Measurements from ENCODE around the gene GPR34.

The GPR34 gene

GRCh38 chrX:41693024-41693423, 4.3 kb downstream of the GPR34 start:
- H3K27ac ChIP-seq = no peak overlapping the region
- TF ChIP-seq ZFX (IDR thresholded peaks at IDR 0.05; ENCODE audit: borderline replicate concordance) = no peak
- TF ChIP-seq CTCF (IDR thresholded peaks at IDR 0.05) = no peak

DNA sequence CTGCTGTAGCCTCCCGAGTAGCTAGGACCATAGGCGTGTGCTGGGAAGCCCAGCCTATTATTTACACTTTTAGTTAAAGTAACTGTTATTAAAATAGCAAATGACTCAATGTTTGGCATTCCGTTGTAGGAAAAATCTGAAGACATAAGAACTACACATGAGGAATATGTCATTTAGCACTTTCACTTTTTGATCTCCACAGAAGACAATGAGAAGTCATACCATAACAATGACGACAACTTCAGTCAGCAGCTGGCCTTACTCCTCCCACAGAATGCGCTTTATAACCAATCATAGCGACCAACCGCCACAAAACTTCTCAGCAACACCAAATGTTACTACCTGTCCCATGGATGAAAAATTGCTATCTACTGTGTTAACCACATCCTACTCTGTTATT, 6.7 kb downstream of the GPR34 start:
- no peak for TF ChIP-seq CTCF (IDR thresholded peaks at IDR 0.05)
- no peak for TF ChIP-seq ZFX (IDR thresholded peaks at IDR 0.05; ENCODE audit: borderline replicate concordance)
- H3K27ac ChIP-seq = no peak overlapping the region

GRCh38 chrX:41703574-41704029, 14.8 kb downstream of the GPR34 start:
- TF ChIP-seq CTCF (IDR thresholded peaks at IDR 0.05) (no peak), ZFX (IDR thresholded peaks at IDR 0.05; ENCODE audit: borderline replicate concordance) (no peak)
- no peak overlapping the region for H3K27ac ChIP-seq

GRCh38 chrX:41705042-41705441, 16.3 kb downstream of the GPR34 start:
- H3K27ac ChIP-seq = no peak overlapping the region

DNA sequence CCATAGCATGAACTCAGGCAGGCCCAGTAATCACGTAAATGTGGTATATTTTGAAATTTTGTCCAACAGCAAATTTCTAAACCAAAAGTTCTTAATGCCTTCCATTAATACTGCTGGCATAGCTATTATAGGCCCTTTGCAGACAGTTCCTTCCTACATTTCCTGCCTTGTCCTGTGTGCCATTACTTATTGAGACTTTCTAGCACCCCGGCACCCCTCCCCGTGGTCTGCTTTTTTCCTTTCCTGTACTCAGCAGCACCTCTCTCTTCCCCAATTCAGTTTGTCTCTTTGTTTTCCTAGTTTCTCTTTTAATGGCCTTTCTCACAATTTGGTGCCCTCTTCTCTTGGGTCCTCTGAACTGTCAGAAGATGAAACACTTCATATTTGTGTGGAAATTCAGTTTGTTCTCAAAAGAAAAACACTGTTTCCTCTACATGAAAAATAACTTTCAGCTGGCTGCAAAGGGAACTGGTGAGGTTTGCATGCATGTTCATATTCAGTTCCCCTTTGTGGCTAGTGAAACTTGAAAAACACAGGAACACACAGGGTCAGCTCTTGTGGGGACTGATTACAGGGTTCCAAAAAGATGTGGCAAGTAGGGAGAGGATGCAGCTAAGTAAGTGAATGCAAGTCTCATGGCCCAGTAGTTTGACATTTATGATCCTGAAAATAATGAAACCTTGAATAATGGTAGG, 17.1 kb downstream of the GPR34 start:
- TF ChIP-seq ZFX (IDR thresholded peaks at IDR 0.05; ENCODE audit: borderline replicate concordance) (no peak), CTCF (IDR thresholded peaks at IDR 0.05) (no peak)
- no peak overlapping the region for H3K27ac ChIP-seq

More at GRCh38 chrX:41705042-41705441, 16.3 kb downstream of the GPR34 start:
- TF ChIP-seq CTCF (IDR thresholded peaks at IDR 0.05) = no peak
- TF ChIP-seq ZFX (IDR thresholded peaks at IDR 0.05; ENCODE audit: borderline replicate concordance) = no peak

GRCh38 chrX:41707218-41707617, 18.4 kb downstream of the GPR34 start:
- H3K27ac ChIP-seq = no peak overlapping the region
- TF ChIP-seq CTCF (IDR thresholded peaks at IDR 0.05) (no peak), ZFX (IDR thresholded peaks at IDR 0.05; ENCODE audit: borderline replicate concordance) (no peak)

GRCh38 chrX:41708486-41708885, 19.7 kb downstream of the GPR34 start:
- no peak overlapping the region for H3K27ac ChIP-seq
- TF ChIP-seq CTCF (IDR thresholded peaks at IDR 0.05) (no peak), ZFX (IDR thresholded peaks at IDR 0.05; ENCODE audit: borderline replicate concordance) (no peak)
